ENCODE data around the gene METTL22. TPM values are rescaled to one million over a fixed set of nuclear protein-coding genes. Genes with fewer than 3 reads are reported as not detected.

Gene METTL22
- total RNA-seq, 1 experiment from 2014 or later = 39.8 TPM

- H3K9me3 Mint-ChIP-seq (ENCODE audit: unreplicated experiment) = peaks cover 21% of the 10 kb centered on the region
- Histone ChIP-seq H3K4me3 (ENCODE audit: low read depth, low read length) (no peak overlapping the region), H3K36me3 (ENCODE audit: control insufficient read depth, insufficient read depth, low read length) (no peaks in the 10 kb centered on the region), H3K4me1 (no peaks in the 10 kb centered on the region), H3K9me3 (peaks cover 14% of the 10 kb centered on the region), H3K27me3 (replicated peaks; ENCODE audit: control insufficient read depth, insufficient read depth, low read length) (no peaks in the 10 kb centered on the region)
- intact Hi-C loops (cut with micrococcal nuclease; ENCODE audit: unreplicated experiment) = no loop called here
- POLR2A ChIA-PET = no interaction called here
- TF ChIP-seq, protein P1, sequence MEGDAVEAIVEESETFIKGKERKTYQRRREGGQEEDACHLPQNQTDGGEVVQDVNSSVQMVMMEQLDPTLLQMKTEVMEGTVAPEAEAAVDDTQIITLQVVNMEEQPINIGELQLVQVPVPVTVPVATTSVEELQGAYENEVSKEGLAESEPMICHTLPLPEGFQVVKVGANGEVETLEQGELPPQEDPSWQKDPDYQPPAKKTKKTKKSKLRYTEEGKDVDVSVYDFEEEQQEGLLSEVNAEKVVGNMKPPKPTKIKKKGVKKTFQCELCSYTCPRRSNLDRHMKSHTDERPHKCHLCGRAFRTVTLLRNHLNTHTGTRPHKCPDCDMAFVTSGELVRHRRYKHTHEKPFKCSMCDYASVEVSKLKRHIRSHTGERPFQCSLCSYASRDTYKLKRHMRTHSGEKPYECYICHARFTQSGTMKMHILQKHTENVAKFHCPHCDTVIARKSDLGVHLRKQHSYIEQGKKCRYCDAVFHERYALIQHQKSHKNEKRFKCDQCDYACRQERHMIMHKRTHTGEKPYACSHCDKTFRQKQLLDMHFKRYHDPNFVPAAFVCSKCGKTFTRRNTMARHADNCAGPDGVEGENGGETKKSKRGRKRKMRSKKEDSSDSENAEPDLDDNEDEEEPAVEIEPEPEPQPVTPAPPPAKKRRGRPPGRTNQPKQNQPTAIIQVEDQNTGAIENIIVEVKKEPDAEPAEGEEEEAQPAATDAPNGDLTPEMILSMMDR (IDR thresholded peaks at IDR 0.05; ENCODE audit: insufficient read depth in 1 of 2, low read depth in 1 of 2, low read length in 1 of 2, severe bottlenecking in 1 of 2, unreplicated experiment in 1 of 2) = no peak
- CTCF ChIA-PET = no interaction called here
- H3K4me3 Mint-ChIP-seq (ENCODE audit: unreplicated experiment) = no peak overlapping the region
- H3K36me3 Mint-ChIP-seq (ENCODE audit: insufficient read depth, unreplicated experiment) = peaks cover 24% of the 10 kb centered on the region
- H3K27ac Mint-ChIP-seq (ENCODE audit: unreplicated experiment) = no peak overlapping the region
- peaks cover 2% of the 10 kb centered on the region for H3K4me1 Mint-ChIP-seq (ENCODE audit: low read depth, unreplicated experiment)
- no TSS peak for BruUV-seq (replicated peaks)
- no peaks in the 10 kb centered on the region for H3K27me3 Mint-ChIP-seq (ENCODE audit: insufficient read depth, unreplicated experiment)
- DNase-seq = no peak
Observed at GRCh38 chr16:8691728-8692127, 70.2 kb downstream of the METTL22 start.

- POLR2A ChIA-PET = no interaction called here
- peaks cover 16% of the 10 kb centered on the region for H3K36me3 Mint-ChIP-seq (ENCODE audit: insufficient read depth, unreplicated experiment)
- no peak overlapping the region for H3K4me3 ChIP-seq (ENCODE audit: low read depth, low read length)
- no peaks in the 10 kb centered on the region for H3K36me3 ChIP-seq (ENCODE audit: control insufficient read depth, insufficient read depth, low read length)
- no peaks in the 10 kb centered on the region for H3K27me3 ChIP-seq (replicated peaks; ENCODE audit: control insufficient read depth, insufficient read depth, low read length)
- TF ChIP-seq, protein P1 (IDR thresholded peaks at IDR 0.05; ENCODE audit: insufficient read depth in 1 of 2, low read depth in 1 of 2, low read length in 1 of 2, severe bottlenecking in 1 of 2, unreplicated experiment in 1 of 2) = no peak
- DNase-seq = no peak
- no peaks in the 10 kb centered on the region for H3K27me3 Mint-ChIP-seq (ENCODE audit: insufficient read depth, unreplicated experiment)
- H3K27ac Mint-ChIP-seq (ENCODE audit: unreplicated experiment) = no peak overlapping the region
- no peaks in the 10 kb centered on the region for H3K4me1 ChIP-seq
- CTCF ChIA-PET = no interaction called here
- H3K4me3 Mint-ChIP-seq (ENCODE audit: unreplicated experiment) = no peak overlapping the region
- no TSS peak for BruUV-seq (replicated peaks)
- H3K9me3 Mint-ChIP-seq (ENCODE audit: unreplicated experiment) = peaks cover 7% of the 10 kb centered on the region
- intact Hi-C loops (cut with micrococcal nuclease; ENCODE audit: unreplicated experiment) = no loop called here
- H3K9me3 ChIP-seq = peaks cover 3% of the 10 kb centered on the region; the same call in 1 of the 2 replicates
- H3K4me1 Mint-ChIP-seq (ENCODE audit: low read depth, unreplicated experiment) = peaks cover 8% of the 10 kb centered on the region
Observed at GRCh38 chr16:8694795-8695728, 73.6 kb downstream of the METTL22 start.

DNA sequence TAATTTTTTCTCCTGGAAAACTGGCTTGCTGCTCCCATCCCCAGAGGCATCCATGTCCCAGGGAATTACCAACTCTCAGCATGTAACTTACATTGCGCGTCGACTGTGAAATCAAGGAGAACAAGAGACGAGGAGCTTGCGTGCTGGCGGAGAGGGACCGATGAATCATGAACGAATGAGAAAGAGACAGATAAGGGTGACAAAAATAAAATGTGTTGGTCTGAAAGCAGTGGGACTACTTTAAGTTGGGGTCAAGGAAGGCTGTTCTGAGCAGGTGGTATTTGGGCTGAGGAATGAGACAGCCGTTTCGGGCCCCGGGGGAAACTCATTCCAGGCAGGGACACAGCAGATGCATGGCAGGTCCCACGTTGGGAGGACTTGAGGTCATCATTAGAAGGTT lies 75.4 kb downstream of the METTL22 start:
- no TSS peak for BruUV-seq (replicated peaks)
- H3K9me3 Mint-ChIP-seq (ENCODE audit: unreplicated experiment) = no peaks in the 10 kb centered on the region
- intact Hi-C loops (cut with micrococcal nuclease; ENCODE audit: unreplicated experiment) = no loop called here
- Histone ChIP-seq H3K36me3 (ENCODE audit: control insufficient read depth, insufficient read depth, low read length) (no peaks in the 10 kb centered on the region), H3K4me1 (no peaks in the 10 kb centered on the region), H3K9me3 (no peaks in the 10 kb centered on the region), H3K4me3 (ENCODE audit: low read depth, low read length) (no peak overlapping the region), H3K27me3 (replicated peaks; ENCODE audit: control insufficient read depth, insufficient read depth, low read length) (no peaks in the 10 kb centered on the region)
- CTCF ChIA-PET = no interaction called here
- TF ChIP-seq, protein P1 (IDR thresholded peaks at IDR 0.05; ENCODE audit: insufficient read depth in 1 of 2, low read depth in 1 of 2, low read length in 1 of 2, severe bottlenecking in 1 of 2, unreplicated experiment in 1 of 2) = no peak
- no peaks in the 10 kb centered on the region for H3K27me3 Mint-ChIP-seq (ENCODE audit: insufficient read depth, unreplicated experiment)
- peak overlapping the region; percentile 69 for H3K27ac Mint-ChIP-seq (ENCODE audit: unreplicated experiment)
- peaks cover 8% of the 10 kb centered on the region for H3K4me1 Mint-ChIP-seq (ENCODE audit: low read depth, unreplicated experiment)
- peaks cover 10% of the 10 kb centered on the region for H3K36me3 Mint-ChIP-seq (ENCODE audit: insufficient read depth, unreplicated experiment)
- DNase-seq = no peak
- no peak overlapping the region for H3K4me3 Mint-ChIP-seq (ENCODE audit: unreplicated experiment)
- POLR2A ChIA-PET = no interaction called here

Measured in Caco-2 (cell line).